SU-DHL-6 (cell line): ENCODE results near the gene PTPRN2.

Source experiments
- CTCF ChIP-seq: fragments of 200-600 bp; sonication (generic); IDR thresholded peaks from one replicate; pipeline ENCODE4 v1.5.1; 2017; ENCODE audit warnings: antibody characterized with exemption, mild to moderate bottlenecking, low read length, moderate library complexity; ENCODE audit not compliant: insufficient read depth, poor library complexity, severe bottlenecking
- EZH2phosphoT487 ChIP-seq: fragments of 200-600 bp; sonication (generic), shearing (Covaris generic); conservative IDR thresholded peaks from 2 replicates; pipeline ENCODE4 v1.6.1; 2018; ENCODE audit warnings: mild to moderate bottlenecking, antibody characterized with exemption, low read length, moderate library complexity, mixed read lengths

- no peak for TF ChIP-seq CTCF
- no peak for TF ChIP-seq EZH2phosphoT487
Measured at GRCh38 chr7:157801113-157801512, 786.5 kb downstream of the PTPRN2 start.
